SK-N-SH treated with all-trans-retinoic acid at 6 μM for 48 hours (cell line): ENCODE measurements around the gene LSS.
"Not testable (repeated sequence)": the region's sequence is repeated elsewhere in the genome, so short reads cannot be mapped to it uniquely, and the experiment has no call there.

Source experiments
- ATAC-seq: fragments of 200-7000 bp; cut with Tn5 transposase; 3 replicates; pipeline ENCODE4 v1.9.1; 2020; ENCODE audit warnings: mild to moderate bottlenecking, moderate library complexity
- ARNTL ChIP-seq: fragments of 450-650 bp; formaldehyde crosslinking; IDR thresholded peaks from 2 replicates; pipeline ENCODE4 v1.5.0; 2020; ENCODE audit warnings: low read depth, mild to moderate bottlenecking, moderate library complexity, borderline replicate concordance
- CSDC2 ChIP-seq: fragments of 250-450 bp; sonication (Bioruptor Pico); IDR thresholded peaks from 2 replicates; pipeline ENCODE4 v1.5.0; 2020; ENCODE audit warnings: mild to moderate bottlenecking, moderate library complexity
- GLIS3 ChIP-seq: fragments of 250-450 bp; sonication (Bioruptor Pico); IDR thresholded peaks from 2 replicates; pipeline ENCODE4 v1.5.0; 2020; ENCODE audit warnings: mild to moderate bottlenecking, moderate library complexity
- ISL1 ChIP-seq: fragments of 250-450 bp; sonication (Bioruptor Pico); IDR thresholded peaks from 2 replicates; pipeline ENCODE4 v2.1.2; 2022; ENCODE audit warnings: mild to moderate bottlenecking, moderate library complexity
- OSR1 ChIP-seq: fragments of 250-450 bp; sonication (Bioruptor Pico); IDR thresholded peaks from 2 replicates; pipeline ENCODE4 v1.8.0; 2022; ENCODE audit warnings: moderate library complexity, mild to moderate bottlenecking, inconsistent platforms
- PATZ1 ChIP-seq: fragments of 250-450 bp; sonication (Bioruptor Pico); IDR thresholded peaks from 2 replicates; pipeline ENCODE4 v1.8.0; 2020; ENCODE audit warnings: mild to moderate bottlenecking, moderate library complexity, borderline replicate concordance
- POU6F1 ChIP-seq: fragments of 250-450 bp; sonication (Bioruptor Pico); IDR thresholded peaks from 2 replicates; pipeline ENCODE4 v1.8.0; 2021; ENCODE audit warnings: low read depth, mild to moderate bottlenecking, moderate library complexity, borderline replicate concordance
- PPARA ChIP-seq: fragments of 250-450 bp; sonication (Bioruptor Pico); IDR thresholded peaks from 2 replicates; pipeline ENCODE4 v1.5.0; 2020; ENCODE audit warnings: mild to moderate bottlenecking, borderline replicate concordance
- SNAI2 ChIP-seq: fragments of 250-450 bp; sonication (Bioruptor Pico); IDR thresholded peaks from 2 replicates; pipeline ENCODE4 v1.5.0; 2020; ENCODE audit warnings: mild to moderate bottlenecking, moderate library complexity
- TOX ChIP-seq: fragments of 250-450 bp; sonication (Bioruptor Pico); IDR thresholded peaks from 2 replicates; pipeline ENCODE4 v1.8.0; 2021; ENCODE audit warnings: mild to moderate bottlenecking, moderate library complexity, borderline replicate concordance
- TSHZ2 ChIP-seq: fragments of 250-450 bp; sonication (Bioruptor Pico); IDR thresholded peaks from 2 replicates; pipeline ENCODE4 v1.5.0; 2020; ENCODE audit warnings: mild to moderate bottlenecking, moderate library complexity
- ZC3H10 ChIP-seq: fragments of 250-450 bp; sonication (Bioruptor Pico); IDR thresholded peaks from 2 replicates; pipeline ENCODE4 v1.5.1; 2021; ENCODE audit warnings: mild to moderate bottlenecking, moderate library complexity
- ZFP3 ChIP-seq: fragments of 250-450 bp; sonication (Bioruptor Pico); IDR thresholded peaks from 2 replicates; pipeline ENCODE4 v1.5.0; 2020; ENCODE audit warnings: mild to moderate bottlenecking, moderate library complexity
- ZFP30 ChIP-seq: fragments of 450-650 bp; formaldehyde crosslinking; IDR thresholded peaks from 2 replicates; pipeline ENCODE4 v1.5.0; 2022; ENCODE audit warnings: mild to moderate bottlenecking, moderate library complexity
- ZNF565 ChIP-seq: fragments of 450-650 bp; formaldehyde crosslinking; conservative IDR thresholded peaks from 2 replicates; pipeline ENCODE4 v1.5.0; 2020; ENCODE audit warnings: low read depth, mild to moderate bottlenecking, moderate library complexity
- ZNF70 ChIP-seq: fragments of 450-650 bp; formaldehyde crosslinking; IDR thresholded peaks from 2 replicates; pipeline ENCODE4 v1.5.0; 2020; ENCODE audit warnings: mild to moderate bottlenecking, moderate library complexity
- ZNF8 ChIP-seq: fragments of 450-650 bp; formaldehyde crosslinking; IDR thresholded peaks from 2 replicates; pipeline ENCODE4 v1.5.0; 2020; ENCODE audit warnings: mild to moderate bottlenecking, moderate library complexity
- TF ChIP-seq, protein P1 (sequence below): fragments of 250-450 bp; sonication (Bioruptor Pico); IDR thresholded peaks from 2 replicates; pipeline ENCODE4 v1.5.1; 2020; ENCODE audit warnings: low read depth, mild to moderate bottlenecking, moderate library complexity
- TF ChIP-seq, protein P2 (sequence below): fragments of 250-450 bp; sonication (Bioruptor Pico); IDR thresholded peaks from 2 replicates; pipeline ENCODE4 v1.5.1; 2021; ENCODE audit warnings: mild to moderate bottlenecking, moderate library complexity

The LSS gene

DNA sequence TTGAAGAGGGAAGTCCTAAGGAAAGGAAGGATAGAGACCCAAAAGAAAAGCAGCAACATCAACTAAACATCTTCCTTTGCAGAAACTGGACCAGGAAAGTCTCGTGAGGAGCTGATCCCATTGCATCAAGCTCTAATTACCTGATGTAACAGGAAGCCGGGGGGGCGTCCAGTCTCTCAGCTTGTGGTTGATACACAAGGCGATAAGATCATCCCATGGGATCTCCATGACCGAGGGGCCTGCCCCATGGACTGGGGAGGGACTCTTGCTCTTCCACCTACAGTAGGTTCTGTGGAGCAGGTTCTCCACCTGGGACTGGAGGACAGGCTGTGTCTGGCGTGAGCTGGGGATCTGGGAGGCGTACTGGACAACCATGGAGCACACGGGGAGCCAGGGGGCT lies 14.8 kb upstream of the LSS start (continued):
- TF ChIP-seq, protein P1, sequence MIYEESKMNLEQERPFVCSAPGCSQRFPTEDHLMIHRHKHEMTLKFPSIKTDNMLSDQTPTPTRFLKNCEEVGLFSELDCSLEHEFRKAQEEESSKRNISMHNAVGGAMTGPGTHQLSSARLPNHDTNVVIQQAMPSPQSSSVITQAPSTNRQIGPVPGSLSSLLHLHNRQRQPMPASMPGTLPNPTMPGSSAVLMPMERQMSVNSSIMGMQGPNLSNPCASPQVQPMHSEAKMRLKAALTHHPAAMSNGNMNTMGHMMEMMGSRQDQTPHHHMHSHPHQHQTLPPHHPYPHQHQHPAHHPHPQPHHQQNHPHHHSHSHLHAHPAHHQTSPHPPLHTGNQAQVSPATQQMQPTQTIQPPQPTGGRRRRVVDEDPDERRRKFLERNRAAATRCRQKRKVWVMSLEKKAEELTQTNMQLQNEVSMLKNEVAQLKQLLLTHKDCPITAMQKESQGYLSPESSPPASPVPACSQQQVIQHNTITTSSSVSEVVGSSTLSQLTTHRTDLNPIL = no peak
- no peak for TF ChIP-seq ARNTL (CRISPR knock-in tag)

- not testable (repeated sequence) for ATAC-seq
These were observed 13.0 kb upstream of the LSS start for GRCh38 chr21:46241577-46241976.

- no peak for TF ChIP-seq ZNF565 (CRISPR knock-in tag)
- TF ChIP-seq OSR1 = no peak
- no peak for TF ChIP-seq GLIS3 (CRISPR knock-in tag)
- no peak for TF ChIP-seq TOX (CRISPR knock-in tag)
- no peak for TF ChIP-seq ZNF8 (CRISPR knock-in tag)
- TF ChIP-seq, protein P2, sequence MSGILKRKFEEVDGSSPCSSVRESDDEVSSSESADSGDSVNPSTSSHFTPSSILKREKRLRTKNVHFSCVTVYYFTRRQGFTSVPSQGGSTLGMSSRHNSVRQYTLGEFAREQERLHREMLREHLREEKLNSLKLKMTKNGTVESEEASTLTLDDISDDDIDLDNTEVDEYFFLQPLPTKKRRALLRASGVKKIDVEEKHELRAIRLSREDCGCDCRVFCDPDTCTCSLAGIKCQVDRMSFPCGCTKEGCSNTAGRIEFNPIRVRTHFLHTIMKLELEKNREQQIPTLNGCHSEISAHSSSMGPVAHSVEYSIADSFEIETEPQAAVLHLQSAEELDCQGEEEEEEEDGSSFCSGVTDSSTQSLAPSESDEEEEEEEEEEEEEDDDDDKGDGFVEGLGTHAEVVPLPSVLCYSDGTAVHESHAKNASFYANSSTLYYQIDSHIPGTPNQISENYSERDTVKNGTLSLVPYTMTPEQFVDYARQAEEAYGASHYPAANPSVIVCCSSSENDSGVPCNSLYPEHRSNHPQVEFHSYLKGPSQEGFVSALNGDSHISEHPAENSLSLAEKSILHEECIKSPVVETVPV (CRISPR knock-in tag) = no peak
- no peak for TF ChIP-seq ARNTL (CRISPR knock-in tag)
- TF ChIP-seq ISL1 = no peak
- TF ChIP-seq, all 23 proteins: peak for 0
- no peak for ATAC-seq
These were observed 11.3 kb upstream of the LSS start for GRCh38 chr21:46239817-46240325.

- no peak for ATAC-seq
- TF ChIP-seq PPARA (no peak), CSDC2 (CRISPR knock-in tag) (no peak), TSHZ2 (CRISPR knock-in tag) (no peak), PATZ1 (CRISPR knock-in tag) (no peak), ZFP30 (CRISPR knock-in tag) (no peak), ZNF8 (CRISPR knock-in tag) (no peak), ARNTL (CRISPR knock-in tag) (no peak), ZC3H10 (no peak)
- TF ChIP-seq, all 23 proteins: peak for 0
These were observed 8.9 kb upstream of the LSS start for GRCh38 chr21:46237474-46237873.

GRCh38 chr21:46234436-46234950 lies 5.9 kb upstream of the LSS start:
- TF ChIP-seq ZC3H10 (no peak), ISL1 (no peak), PATZ1 (CRISPR knock-in tag) (no peak), PPARA (no peak), ARNTL (CRISPR knock-in tag) (no peak), ZFP3 (CRISPR knock-in tag) (no peak), ZNF70 (CRISPR knock-in tag) (no peak), SNAI2 (no peak), POU6F1 (no peak)
- TF ChIP-seq, protein P1 = no peak
- TF ChIP-seq, all 23 proteins: peak for 0
- no peak for ATAC-seq
